GM21447 (cell line): ENCODE results near the gene SLC6A4.
"Not testable (repeated sequence)": the region's sequence is repeated elsewhere in the genome, so short reads cannot be mapped to it uniquely, and the experiment has no call there.

ENCODE experiments used
- ATAC-seq: cut with Tn5 transposase; IDR thresholded peaks from one replicate; pipeline ENCODE4 v1.9.1; 2021; ENCODE audit not compliant: unreplicated experiment

The SLC6A4 gene

GRCh38 chr17:30239089-30239462, 3.6 kb upstream of the SLC6A4 start:
- no peak for ATAC-seq

GRCh38 chr17:30238387-30239088, 3.0 kb upstream of the SLC6A4 start:
- ATAC-seq = no peak

GRCh38 chr17:30238003-30238344, 2.5 kb upstream of the SLC6A4 start:
- no peak for ATAC-seq

- ATAC-seq = no peak
Measured at GRCh38 chr17:30237296-30238002, 2.0 kb upstream of the SLC6A4 start.

GRCh38 chr17:30236766-30237165, 1.3 kb upstream of the SLC6A4 start:
- ATAC-seq = no peak

GRCh38 chr17:30236297-30236624, 764 bp upstream of the SLC6A4 start:
- no peak for ATAC-seq

GRCh38 chr17:30234964-30235363, 533 bp downstream of the SLC6A4 start:
- ATAC-seq = no peak

- ATAC-seq = no peak
Measured at GRCh38 chr17:30234296-30234695, 1.2 kb downstream of the SLC6A4 start.

- no peak for ATAC-seq
Measured at GRCh38 chr17:30232824-30233427, 2.6 kb downstream of the SLC6A4 start.

GRCh38 chr17:30232015-30232823, 3.3 kb downstream of the SLC6A4 start:
- ATAC-seq = no peak

- no peak for ATAC-seq
Measured at GRCh38 chr17:30230596-30231125, 4.8 kb downstream of the SLC6A4 start.

GRCh38 chr17:30230009-30230408, 5.5 kb downstream of the SLC6A4 start:
- not testable (repeated sequence) for ATAC-seq

GRCh38 chr17:30229012-30229411, 6.5 kb downstream of the SLC6A4 start:
- no peak for ATAC-seq

- ATAC-seq = no peak
Measured at GRCh38 chr17:30228011-30228410, 7.5 kb downstream of the SLC6A4 start.

- ATAC-seq = no peak
Measured at GRCh38 chr17:30226878-30227277, 8.6 kb downstream of the SLC6A4 start.

GRCh38 chr17:30225919-30226553, 9.5 kb downstream of the SLC6A4 start:
- no peak for ATAC-seq

GRCh38 chr17:30225112-30225511, 10.4 kb downstream of the SLC6A4 start:
- no peak for ATAC-seq

- no peak for ATAC-seq
Measured at GRCh38 chr17:30224419-30224960, 11.0 kb downstream of the SLC6A4 start.

GRCh38 chr17:30222721-30223175, 12.7 kb downstream of the SLC6A4 start:
- ATAC-seq = no peak

GRCh38 chr17:30222251-30222650, 13.2 kb downstream of the SLC6A4 start:
- ATAC-seq = no peak

GRCh38 chr17:30221346-30221745, 14.2 kb downstream of the SLC6A4 start:
- ATAC-seq = no peak
